GM12878 (cell line): ENCODE measurements around the gene TMEM266. TPM values are rescaled to one million over a fixed set of nuclear protein-coding genes. Genes with fewer than 3 reads are reported as not detected.

Experiments
- ATAC-seq: fragments of 200-7000 bp; cut with Tn5 transposase; 3 replicates; pipeline ENCODE4 v1.9.1; 2020; ENCODE audit warnings: mild to moderate bottlenecking, moderate library complexity
- BruUV-seq: library from RNA; stranded (reverse); fragments of 400-500 nt; replicated peaks from 2 replicates; lab custom pipeline; 2021; lab: Mats Ljungman, UMichigan
- CTCF ChIA-PET: fragments of 300-600 bp; sonication (Branson Sonifier 250); formaldehyde crosslinking; extraction: SDS; loops from one replicate; lab custom pipeline; 2021; ENCODE audit warnings: inconsistent platforms; lab: Yijun Ruan, JAX
- POLR2A ChIA-PET: fragments of 350-600 bp; formaldehyde crosslinking; extraction: SDS; loops from one replicate; lab custom pipeline; 2021; ENCODE audit warnings: inconsistent platforms; lab: Charles Lee
- RAD21 ChIA-PET: fragments of 300-600 bp; sonication (Branson Sonifier 250); formaldehyde crosslinking; loops from one replicate; lab custom pipeline; 2023; ENCODE audit warnings: antibody characterized with exemption; ENCODE audit not compliant: unreplicated experiment; lab: Charles Lee
- SMC1A ChIA-PET: fragments of 300-600 bp; sonication (Branson Sonifier 250); formaldehyde crosslinking; loops from one replicate; lab custom pipeline; 2023; ENCODE audit not compliant: unreplicated experiment, uncharacterized antibody; lab: Charles Lee
- DNase-seq: peaks from one replicate; pipeline ENCODE4 v3.0.0-alpha.2; 2011; ENCODE audit warnings: low read depth, low spot score
- FAIRE-seq: peaks from 3 replicates; lab custom pipeline; 2011; peaks lifted over from hg19 to GRCh38; lab: Jason Lieb, UNC
- H2AFZ ChIP-seq: 2 replicates; pipeline ENCODE4 v1.6.0; 2011; ENCODE audit warnings: low read depth, low read length, control low read depth; ENCODE audit not compliant: control insufficient read depth
- H3K27ac ChIP-seq: 2 replicates; pipeline ENCODE4 v1.5.1; 2011; ENCODE audit warnings: control low read depth; ENCODE audit not compliant: control insufficient read depth, insufficient read depth
- H3K27me3 ChIP-seq, 2 experiments: replicated peaks in 1 of 2; 2 replicates each; pipeline versions ENCODE4 v1.6.0 to v1.6.1; 2011; ENCODE audit warnings: low read length in 1 of 2; ENCODE audit not compliant: control insufficient read depth in 2 of 2, insufficient read depth in 2 of 2
- H3K36me3 ChIP-seq, 2 experiments: 2 replicates each; pipeline ENCODE4 v1.5.1; 2011; ENCODE audit warnings: low read length in 1 of 2; ENCODE audit not compliant: control insufficient read depth in 2 of 2, insufficient read depth in 2 of 2
- H3K4me1 ChIP-seq: 2 replicates; pipeline ENCODE4 v1.6.1; 2011; ENCODE audit warnings: mild to moderate bottlenecking, low read length, moderate library complexity, mixed read lengths; ENCODE audit not compliant: control insufficient read depth, insufficient read depth
- H3K4me2 ChIP-seq: 2 replicates; pipeline ENCODE4 v1.6.0; 2011; ENCODE audit warnings: control low read depth; ENCODE audit not compliant: control insufficient read depth, insufficient read depth
- H3K4me3 ChIP-seq: fragments of 200-600 bp; sonication (generic); 2 replicates; pipeline ENCODE4 v1.5.1; 2016
- H3K79me2 ChIP-seq: 2 replicates; pipeline ENCODE4 v1.6.0; 2011; ENCODE audit warnings: low read length; ENCODE audit not compliant: control insufficient read depth, insufficient read depth
- H3K9ac ChIP-seq: 2 replicates; pipeline ENCODE4 v1.8.0; 2011; ENCODE audit warnings: low read length, control low read depth, mixed read lengths; ENCODE audit not compliant: control insufficient read depth, insufficient read depth
- H3K9me3 ChIP-seq: replicated peaks from 3 replicates; pipeline ENCODE4 v1.5.1; 2011; ENCODE audit warnings: mild to moderate bottlenecking, low read length; ENCODE audit not compliant: control insufficient read depth, insufficient read depth
- H4K20me1 ChIP-seq: 2 replicates; pipeline ENCODE4 v1.6.0; 2011; ENCODE audit not compliant: control insufficient read depth, insufficient read depth
- IRF5 ChIP-seq: fragments of 450-650 bp; IDR thresholded peaks from 2 replicates; pipeline ENCODE4 v1.6.1; 2017; ENCODE audit warnings: borderline replicate concordance
- ZNF207 ChIP-seq: fragments of 450-650 bp; IDR thresholded peaks from 2 replicates; pipeline ENCODE4 v1.6.1; 2014; ENCODE audit warnings: antibody characterized with exemption, mild to moderate bottlenecking, borderline replicate concordance
- WGBS: methylation state at CpG from one replicate; pipeline ENCODE4 v1.1.6; 2016; ENCODE audit warnings: low lambda C conversion rate; ENCODE audit not compliant: insufficient replicate concordance, insufficient coverage; ENCODE audit errors: missing lambda C conversion rate; 5-methylcytosine and 5-hydroxymethylcytosine counted together
- in situ Hi-C: fragments of 300-500 bp; cut with MboI; formaldehyde crosslinking; loops from 9 replicates; pipeline ENCODE4 v1.14.3; 2018; ENCODE audit warnings: mixed read lengths
- intact Hi-C: fragments of 100-400 bp; cut with micrococcal nuclease; formaldehyde crosslinking; loops from one replicate; pipeline ENCODE4 v1.14.2; 2022; ENCODE audit not compliant: unreplicated experiment
- polyA plus RNA-seq, 11 experiments: library from polyadenylated mRNA; depleted of rRNA in 4 of 11; unstranded in 6 of 11; stranded (reverse) in 5 of 11; fragments of >200 nt; fragmentation: Nextera tagmentation in 4 of 11; fragmentation: Illumina TruSeq in 1 of 11; extraction: Ambion mirVana in 4 of 11; extraction: Trizol in 1 of 11; gene quantifications; 1 replicate in 1 of 11; 2 replicates in 10 of 11; pipeline versions ENCODE4 v1.2.1 to v1.2.3, GENCODE V29; 2011 to 2016; ENCODE audit warnings: inconsistent platforms in 2 of 11, missing spikeins in 2 of 11, low read depth in 1 of 11
- total RNA-seq, 4 experiments: library from RNA; depleted of rRNA in 3 of 4; stranded (reverse); fragments of >200 nt in 3 of 4; fragmentation: Illumina TruSeq in 1 of 4; extraction: Trizol in 1 of 4; gene quantifications; 2 replicates each; pipeline versions ENCODE4 v1.2.1 to v1.2.3, GENCODE V29; 2013 to 2021

Gene TMEM266
- total and polyA plus RNA-seq, 10 of the 15 experiments (the other 5 are each of a cell fraction or from before 2014, with no cell fraction given): 0.11 to 0.70 (median 0.39) TPM

DNA sequence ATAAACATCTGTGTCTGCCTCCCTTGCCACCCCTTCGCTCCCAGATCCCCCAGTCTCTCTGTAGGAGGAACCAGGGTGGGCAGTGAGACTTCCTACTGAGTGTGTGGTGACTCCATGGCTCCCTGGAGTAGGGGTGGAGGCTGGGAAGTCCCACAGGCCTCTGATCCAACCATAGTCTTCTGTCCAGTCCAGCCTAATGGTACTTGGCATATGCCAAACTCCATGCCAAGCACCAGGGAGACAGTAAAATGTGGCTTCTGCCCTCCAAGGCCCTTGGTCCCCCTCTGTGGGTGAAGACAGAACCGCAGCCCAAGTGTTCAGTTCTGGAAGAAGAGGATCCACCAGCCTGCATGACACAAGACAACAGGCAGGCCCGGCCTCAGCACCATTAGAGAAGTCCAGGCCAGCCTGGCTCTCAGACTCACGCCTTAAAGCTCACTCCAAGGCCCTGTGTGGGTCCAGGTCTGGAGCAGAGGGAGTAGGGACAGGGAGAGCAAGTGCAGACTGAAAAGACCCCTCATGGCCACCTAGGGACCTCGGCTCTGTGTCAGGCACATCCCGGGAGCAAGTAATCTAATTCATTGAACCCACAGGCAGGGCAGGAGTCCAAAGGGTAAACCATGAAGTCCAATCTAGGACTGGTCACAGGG is 138.8 kb downstream of the TMEM266 start:
- SMC1A ChIA-PET: no interaction called here
- CTCF ChIA-PET: interaction anchor here (1.1 kb wide), 1 partner anchor 8 kb away, joined by 3 read pairs; no protein-coding TSS in a partner anchor
- FAIRE-seq (no peak), DNase-seq (no peak), ATAC-seq (no peak)
- Histone ChIP-seq H3K79me2 (no peaks in the 10 kb centered on the region), H3K4me1 (no peaks in the 10 kb centered on the region; the same call in 1 of the 2 replicates), H4K20me1 (no peaks in the 10 kb centered on the region), H3K27ac (no peak overlapping the region), H3K4me2 (no peak overlapping the region), H2AFZ (no peak overlapping the region), H3K9ac (no peak overlapping the region), H3K36me3 (no peaks in the 10 kb centered on the region; a peak in 1 of 4 replicates), H3K4me3 (no peak overlapping the region), H3K9me3 (no peaks in the 10 kb centered on the region), H3K27me3 (no peaks in the 10 kb centered on the region)
- RAD21 ChIA-PET: no interaction called here
- 81% methylated on average over 6 of the region's 6 CpGs for WGBS
- BruUV-seq: no TSS peak
- TF ChIP-seq IRF5 (no peak), ZNF207 (no peak)
- intact Hi-C loops (no loop called here), in situ Hi-C loops (no loop called here)
- POLR2A ChIA-PET: no interaction called here
